Putamen (tissue), 1 donor: ENCODE measurements around the gene NR1D1.
A peak's percentile ranks its signal among the peaks of the same experiment; 100 is the strongest.

ENCODE experiments used
- DNase-seq: peaks from one replicate; pipeline ENCODE4 v3.0.0-alpha.2; 2016; ENCODE audit warnings: low spot score

NR1D1 gene

DNA sequence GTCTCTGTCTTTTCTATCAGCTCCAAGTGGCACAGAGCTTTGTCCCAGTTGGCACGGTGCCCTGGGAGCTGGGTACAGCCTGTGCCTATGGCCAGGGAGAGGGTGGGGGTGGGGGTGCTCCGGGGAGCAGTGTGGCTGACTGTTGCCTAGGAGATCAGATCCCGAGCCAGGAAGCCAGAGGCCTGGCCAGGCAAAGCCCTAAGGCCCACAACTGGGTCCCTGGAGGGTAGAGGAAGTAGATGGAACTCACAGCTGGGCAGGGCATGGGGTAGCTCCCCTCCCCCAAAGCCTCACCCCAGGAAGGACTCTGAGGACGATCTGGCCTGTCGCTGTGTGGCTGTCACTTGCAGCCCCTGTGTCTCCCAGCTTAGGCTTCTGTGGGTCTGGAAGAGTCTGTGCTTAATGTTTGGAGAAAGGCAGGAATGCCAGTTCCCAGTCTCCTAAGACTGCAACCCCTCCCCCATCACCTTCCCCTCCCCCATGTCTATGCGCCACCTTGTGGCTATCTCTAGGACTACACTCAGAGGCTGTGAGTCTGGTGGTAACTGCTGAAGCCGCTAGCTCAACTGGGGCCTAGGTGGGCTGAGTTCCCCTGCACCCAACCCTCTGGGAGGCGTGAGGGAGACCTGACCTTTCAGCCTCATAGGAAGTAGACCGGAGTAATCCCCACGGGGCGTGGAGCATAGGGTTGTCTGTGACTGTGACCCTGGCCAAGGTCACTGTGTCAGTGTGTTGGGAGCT is 25.0 kb downstream of the NR1D1 start:
- peak; percentile 85 for DNase-seq

DNA sequence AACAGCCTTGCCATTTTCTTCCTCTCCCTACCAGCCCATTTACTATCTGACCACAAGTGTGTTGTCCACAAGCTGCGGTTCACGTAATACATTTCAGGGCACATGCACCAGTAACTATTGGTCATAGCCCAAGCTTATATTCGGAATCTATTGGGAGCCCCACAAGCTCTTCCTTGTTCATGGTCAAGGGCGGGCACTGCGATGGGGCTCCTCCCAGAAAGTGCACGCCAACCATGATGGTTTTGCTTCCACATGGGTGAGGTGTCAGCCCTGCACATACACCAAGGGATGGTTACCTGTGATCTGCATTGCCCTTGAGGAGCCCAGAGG is 25.6 kb downstream of the NR1D1 start:
- no peak for DNase-seq

DNA sequence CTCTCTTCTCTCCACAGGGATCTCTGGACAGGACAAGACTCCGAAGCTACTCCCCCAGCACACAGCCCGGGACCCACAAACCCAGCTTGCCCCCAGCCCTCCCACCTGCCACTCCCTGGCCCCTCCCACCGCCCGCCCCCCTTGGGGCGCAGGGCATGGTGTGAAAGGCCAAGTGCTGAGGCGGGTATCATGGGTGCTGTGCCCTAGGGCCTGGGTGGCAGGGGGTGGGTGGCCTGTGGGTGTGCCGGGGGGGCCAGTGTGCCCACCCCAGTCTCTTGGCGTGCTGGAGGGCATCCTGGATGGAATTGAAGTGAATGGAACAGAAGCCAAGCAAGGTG is 26.2 kb downstream of the NR1D1 start:
- DNase-seq = no peak

DNA sequence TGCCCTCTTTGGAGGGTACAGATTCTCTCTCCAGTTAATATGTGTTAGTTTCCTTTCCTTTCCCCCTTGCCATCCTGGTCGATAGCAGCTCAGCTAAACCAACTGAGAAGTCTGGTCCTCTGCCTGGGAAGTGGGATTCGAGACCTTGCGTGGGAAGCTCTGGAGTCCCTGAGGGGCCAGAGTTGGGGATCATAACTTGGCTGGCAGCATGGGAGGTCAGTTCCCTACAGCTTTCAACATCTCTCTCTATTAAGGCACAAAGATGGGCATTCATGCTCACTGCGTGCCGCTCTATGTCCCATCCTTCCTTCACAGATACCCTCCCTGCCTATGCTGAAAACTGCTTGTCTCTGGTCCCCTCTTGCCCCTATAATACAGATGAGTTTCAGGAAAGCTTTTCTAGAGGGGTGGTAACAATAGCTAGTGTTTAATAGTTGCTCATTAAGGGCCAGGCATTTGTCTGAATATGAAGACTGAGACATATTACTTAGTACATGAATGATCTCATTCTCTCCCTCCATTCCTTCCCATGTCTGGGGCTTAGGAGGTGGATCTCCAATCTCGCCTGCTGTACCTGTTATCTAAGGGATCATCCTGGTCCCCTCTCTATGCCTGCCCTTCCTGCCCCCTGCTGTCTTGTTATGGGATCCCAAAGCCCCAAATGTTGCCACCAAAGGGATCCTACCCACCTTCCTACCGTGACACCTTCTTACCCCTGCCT is 26.8 kb downstream of the NR1D1 start:
- DNase-seq = no peak

DNA sequence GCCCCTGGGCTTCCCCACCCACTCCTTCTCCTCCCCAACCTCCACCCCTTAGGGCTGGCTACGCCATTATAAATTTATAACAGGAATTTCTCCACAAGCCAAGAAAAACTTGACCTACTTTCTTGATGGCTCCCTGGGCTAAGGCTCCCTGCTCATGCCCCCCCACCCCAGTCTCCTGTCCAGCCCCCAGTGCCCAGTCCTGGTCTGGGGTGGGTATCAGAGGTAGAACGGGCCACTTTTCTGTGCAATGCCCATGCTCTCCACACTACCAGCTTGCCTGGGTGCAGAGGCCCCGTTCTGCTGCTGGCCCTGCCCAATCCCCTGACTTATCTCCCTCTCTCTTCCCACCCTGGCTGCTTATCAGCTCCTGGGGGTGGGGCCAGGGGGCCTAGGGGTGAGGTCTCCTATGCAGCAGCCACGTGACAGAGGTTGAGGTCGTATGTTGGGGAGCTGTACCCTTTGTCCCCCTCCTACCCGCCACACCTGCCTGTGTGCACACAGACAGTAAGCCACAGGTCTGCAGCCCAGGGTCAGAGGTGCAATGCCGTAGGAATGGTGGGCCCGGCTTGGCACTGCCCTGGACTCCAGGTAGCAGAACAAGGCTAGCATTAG is 27.5 kb downstream of the NR1D1 start:
- no peak for DNase-seq

DNA sequence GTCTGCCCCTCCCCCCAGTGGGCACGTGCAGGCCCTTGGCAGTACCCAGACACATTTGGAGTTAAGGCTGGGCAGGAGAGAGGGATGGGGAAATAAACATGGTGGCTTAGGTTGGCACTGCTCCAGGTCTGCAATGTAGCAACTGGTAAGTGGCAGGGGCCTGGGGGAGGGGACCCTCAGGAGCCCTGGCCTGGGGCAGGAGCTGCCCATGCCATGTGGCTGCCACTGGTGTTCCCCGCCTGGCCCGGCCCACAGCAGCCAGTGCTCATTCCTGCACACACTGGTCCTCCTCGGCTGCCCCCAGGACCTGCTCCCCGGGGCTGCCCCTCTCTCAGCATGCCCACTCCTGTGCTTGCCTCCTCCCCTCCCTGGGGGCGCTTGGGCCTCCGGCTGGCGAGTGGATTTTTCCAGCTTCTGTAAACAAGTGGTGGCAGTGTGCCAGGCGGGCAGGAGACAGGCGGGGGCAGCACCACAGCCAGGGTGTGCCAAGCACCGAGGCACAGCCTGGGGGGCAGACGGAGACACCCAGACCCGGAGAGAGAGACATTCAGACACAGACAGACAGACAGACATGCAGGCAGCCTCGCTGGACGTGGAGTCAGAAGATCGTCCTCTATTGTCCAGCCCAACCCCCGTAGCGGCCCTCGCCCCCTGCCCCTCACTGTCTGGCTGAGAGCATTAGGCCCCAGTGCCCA is 28.2 kb downstream of the NR1D1 start:
- peak; percentile 95 for DNase-seq

DNA sequence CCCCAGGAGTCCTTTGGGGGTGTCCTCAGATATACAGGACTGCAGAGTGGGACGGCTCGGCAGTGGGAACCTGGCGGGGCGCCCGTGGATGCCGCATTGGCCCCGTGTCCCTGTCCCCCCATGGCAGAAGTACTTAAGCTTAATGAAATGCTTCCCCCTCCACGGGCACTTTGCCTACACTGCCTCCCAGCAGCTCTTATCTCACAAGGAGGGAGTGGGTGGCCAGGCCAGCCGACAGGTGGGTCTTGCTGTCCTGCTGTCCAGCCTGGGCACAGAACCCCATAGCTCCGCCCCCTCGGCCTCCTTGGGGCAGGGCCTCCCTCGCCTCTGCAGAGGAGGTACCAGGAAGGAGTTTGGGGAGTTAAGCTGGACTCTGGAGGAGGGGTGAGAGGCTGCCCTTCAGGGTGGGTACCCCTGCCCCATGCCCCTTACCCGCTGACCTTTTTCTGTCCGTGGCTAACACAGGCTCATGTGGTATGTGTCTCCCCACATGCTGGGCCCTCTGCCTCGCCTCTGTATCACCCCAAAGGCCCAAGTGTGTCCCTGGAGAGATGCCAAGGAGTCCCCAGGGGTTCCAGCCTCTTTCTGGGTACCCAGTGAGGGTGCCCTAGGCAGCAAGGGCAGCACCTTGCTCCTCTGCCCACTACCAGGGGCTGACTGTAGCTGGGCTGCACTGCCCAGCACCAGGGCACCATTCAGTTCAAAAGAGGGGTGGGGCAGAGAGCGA is 28.9 kb downstream of the NR1D1 start:
- peak; percentile 72 for DNase-seq

DNA sequence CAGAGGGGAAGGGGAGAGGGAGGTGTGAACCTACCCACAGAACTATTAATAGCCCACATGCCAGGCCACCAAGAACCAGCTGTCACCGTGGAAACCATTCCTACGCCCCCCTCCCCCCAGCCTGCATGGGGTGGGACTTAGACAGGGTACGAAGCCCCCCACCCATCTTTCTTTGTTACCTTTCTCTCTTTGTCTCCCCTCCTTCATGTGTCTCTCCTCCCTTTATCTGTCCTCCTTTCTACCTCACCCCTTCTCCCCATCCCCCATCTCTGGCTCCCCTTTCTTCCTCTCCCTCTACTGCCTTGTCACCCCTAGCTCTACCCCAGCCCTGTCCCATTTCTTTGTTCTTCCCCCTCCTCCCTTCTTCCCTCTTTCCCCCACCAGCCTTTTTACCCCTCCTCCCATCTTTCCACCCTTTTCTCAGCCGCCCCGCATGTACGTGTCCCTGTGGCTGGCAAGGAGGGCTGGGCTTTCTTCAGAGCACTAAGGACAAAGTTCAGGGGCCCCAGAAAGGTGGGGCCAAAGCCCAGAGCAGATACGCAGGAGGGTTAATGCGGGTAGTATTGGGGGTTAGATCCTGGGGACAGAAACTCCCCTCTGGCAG is 29.6 kb downstream of the NR1D1 start:
- DNase-seq = no peak

DNA sequence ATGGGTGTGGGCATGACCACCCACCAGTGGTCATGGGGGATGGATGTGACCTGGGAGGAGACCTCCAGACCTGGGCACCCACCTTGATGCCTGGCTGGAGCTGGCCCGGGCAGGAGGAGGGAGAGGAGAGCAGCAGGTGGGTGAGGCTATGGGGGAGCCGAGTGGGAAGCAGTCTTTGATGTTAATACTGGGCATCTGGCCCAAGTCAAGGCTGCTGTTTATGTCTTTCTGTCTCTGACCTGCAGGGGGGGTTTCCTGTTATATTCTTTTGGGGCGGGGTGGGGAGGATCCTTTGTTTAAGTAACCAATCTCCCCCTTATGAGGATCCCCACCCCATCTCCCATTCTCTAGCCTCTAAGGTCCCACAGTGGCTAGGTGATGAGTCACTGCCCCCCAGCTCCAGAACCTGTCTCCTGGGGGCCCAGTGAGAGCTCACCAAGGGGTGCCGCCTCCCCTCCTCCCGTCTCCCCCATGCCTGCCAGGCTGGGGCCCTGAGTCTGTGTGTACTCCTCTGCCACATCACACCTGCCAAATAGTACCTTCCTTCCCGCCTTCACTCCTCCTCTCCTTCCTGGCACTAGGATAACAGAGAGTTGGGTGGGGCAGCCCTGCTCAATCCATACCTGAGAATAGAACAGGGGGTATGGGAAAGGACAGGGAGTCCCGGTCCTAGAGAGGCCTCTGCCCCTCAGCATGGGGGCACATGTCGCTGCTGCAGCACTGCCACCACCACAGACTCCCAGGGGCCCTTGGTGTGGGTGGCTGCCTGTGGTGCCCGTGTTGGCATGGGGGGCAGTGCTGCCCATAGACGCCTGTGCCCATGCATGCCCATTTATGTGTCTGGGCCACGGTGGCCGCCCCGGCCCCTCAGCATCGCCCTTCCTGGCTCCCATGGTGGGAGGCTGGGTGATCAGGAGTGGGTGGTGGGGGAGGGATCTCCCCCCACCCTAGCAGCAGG is 30.4 kb downstream of the NR1D1 start:
- peak; percentile 70 for DNase-seq

DNA sequence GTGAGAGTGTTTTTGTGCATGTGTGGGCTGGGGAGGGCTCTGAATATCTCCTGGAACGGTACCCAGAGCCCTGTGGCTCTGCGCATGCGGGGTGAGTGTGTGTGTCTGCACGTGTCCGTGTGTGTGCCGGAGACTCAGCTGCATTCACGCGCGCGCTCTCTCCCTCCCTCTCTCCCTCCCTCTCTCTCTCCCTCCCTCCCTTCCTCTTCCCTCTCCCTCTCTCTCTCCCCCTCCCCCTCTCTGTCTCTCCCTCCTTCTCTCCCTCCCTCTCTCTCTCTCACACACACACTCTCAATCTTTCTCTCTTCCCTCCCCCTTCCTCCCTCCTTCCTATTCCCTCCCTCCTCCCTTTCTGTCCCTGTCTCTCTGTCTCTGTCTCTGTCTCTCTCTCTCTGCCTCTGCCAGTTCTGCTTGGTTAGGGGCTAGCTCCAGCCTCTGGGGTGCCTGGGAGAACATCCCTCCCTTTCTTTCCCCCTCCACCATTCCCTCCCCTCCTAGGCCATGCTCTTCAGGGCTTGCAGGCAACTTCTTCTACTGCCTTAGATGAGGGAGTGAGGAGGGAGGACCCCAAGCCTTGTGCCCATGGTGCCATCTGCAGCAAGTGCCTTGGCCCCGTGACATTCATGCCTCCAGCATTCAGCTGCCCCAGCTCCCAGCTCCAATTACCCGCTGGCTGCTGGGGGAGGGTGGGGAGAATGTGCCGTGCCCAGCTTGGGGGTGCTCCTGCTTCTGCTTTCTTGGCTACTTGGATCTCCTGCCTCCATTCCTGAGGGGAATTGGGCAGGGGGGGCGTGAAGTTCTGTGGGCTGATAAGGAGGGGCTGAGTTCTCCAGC is 31.3 kb downstream of the NR1D1 start:
- DNase-seq = peak; percentile 97

DNA sequence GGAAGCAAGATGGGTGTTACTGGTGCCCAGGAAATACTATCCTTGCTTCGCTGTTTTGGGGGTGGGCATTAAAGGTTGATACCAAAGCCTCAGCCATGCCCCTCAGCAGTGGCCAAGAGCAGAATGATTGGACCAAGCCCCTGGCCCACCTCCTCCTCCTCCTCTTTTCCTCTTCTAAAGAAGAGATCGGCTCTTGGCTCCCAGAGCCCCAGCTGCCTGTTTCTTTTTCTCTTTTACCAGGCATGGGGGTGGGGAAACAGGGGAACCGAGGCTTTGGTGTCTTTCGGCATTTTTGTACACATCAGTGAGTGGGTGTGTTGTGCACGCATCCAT is 31.8 kb downstream of the NR1D1 start:
- no peak for DNase-seq

DNA sequence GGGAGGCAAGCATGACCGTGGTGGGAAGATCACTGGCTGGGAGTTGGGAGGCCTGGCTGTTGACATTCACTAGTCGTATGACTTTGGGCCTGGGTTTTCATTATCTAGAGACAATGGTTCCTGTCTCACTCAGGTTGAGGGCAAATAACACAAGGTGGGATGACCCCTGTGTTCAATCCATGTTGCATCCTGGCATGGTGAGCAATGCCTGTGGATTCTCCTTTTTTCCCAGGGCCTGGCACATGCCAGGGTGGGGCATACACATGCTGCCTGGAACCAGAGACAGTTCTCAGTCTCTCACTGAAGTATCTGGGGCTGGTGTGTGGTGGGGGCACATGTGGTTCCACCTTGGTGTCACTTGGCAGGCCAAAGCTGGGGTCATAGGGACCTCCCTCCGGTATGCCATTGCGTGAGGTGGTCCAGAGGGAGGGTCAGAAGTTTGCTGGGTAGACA is 32.2 kb downstream of the NR1D1 start:
- no peak for DNase-seq

DNA sequence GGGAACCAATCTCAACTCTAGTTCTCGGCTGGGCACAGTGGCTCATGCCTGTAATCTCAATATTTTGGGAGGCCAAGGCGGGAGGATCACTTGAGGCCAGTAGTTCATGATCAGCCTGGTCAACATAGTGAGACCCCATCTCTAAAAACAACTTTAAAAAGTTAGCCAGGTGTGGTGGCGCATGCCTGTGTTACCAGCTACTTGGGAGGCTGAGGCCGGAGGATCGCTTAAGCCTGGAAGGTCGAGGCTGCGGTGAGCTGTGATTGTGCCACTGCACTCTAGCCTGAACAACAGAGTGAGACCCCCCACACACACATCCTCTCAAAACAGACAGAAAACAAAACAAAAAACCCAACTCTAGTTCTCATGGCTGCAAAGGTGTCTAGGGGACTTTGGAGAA is 32.7 kb downstream of the NR1D1 start:
- DNase-seq = no peak

DNA sequence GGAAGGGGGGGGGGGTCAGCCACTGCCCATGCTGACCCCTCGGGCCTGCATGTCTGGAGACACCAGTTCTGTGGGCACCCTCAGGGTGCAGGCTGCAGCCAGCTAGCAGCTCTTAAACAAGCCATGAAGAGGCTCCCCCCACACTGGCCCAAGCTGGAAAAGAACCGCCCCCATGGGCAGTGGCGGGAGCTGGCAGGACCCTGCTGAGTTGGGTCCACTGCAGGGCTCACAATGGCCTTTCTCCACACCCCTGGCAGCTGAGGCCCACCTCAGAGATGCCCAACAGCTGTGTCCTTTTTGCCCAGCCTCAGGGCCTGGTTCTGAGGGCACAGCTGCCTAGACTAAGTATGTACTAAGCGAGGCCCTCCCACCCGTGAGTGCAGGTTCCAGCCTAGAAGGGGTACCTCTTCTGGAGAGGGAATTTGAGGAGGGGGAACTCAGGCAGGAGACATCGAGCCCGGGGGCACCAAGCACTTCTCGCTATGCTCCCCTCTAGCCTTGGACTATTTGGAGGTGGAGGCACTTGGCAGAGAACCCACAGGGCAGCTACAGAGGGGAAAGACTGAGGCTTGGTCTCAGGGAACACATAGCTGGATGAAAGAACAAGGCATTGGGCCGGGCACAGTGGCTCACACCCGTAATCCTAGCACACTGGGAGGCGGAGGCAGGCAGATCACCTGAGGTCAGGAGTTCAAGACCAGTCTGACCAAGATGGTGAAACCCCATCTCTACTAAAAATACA is 34.4 kb downstream of the NR1D1 start:
- DNase-seq = no peak

DNA sequence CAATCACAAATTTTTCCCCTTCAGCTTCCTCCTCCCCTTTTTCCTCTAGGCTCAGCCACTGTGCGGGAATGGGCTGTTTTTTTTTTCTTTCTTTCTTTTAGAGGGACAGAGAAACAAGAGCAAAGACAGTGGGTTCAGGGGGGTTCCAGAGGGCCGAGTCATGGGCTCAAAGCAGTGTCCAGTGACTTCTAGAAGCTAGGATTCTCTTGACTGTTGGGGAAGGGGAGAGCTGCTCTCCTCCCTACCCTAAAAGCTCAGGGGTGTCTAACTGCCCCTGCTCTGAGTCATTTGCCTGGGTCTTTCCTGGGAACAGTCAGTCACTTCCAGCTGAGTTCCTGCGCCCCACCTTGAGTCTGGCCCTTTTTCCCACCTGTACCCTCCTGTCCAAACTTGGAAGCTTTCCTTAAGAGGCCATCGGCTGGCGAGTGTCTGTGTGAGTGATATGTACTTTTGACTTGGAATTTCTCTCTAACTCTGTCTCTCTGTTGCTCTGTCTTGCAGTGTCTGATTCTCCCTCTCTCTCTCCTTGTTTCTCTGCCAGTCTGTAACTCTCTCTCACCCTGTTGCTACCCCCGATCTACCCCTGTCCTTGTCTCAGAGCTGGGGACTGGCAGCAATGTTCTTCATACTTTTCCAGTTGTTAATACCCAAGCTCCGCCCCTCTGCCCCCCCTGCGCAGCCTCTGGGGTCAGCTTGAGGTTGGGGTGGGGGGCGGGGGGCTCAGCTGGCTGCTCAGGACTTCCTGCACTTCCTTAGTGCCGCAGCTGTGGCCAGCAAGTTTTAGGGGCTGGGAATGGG is 35.2 kb downstream of the NR1D1 start:
- peak; percentile 42 for DNase-seq

DNA sequence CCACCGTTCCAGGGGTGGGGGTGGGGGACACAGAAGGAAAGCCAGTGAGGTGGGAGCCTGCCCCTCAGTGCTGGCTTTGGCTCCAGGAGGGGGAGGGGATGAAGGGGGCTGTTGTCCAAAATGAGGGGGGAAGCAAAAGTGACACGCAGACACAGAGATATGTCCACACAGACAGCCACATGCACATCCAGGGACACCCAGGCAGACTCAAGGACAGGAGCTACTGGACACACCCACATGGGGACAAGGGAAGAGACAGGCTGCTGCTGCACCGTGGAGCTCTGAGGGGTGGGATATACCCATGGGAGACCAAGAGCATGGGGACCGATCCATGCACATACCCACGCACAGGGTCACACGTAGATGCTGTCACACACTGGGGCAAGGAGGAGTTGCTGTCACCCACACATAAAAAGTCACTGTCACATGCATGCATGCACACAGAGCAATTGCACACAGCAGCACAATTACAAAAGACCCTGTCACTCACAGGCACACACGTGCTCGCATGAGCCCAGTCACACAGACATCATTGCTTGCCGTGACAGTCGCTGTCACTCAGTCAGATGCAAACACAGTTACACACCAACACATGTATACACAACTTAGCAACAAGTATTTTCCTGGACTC is 36.4 kb downstream of the NR1D1 start:
- DNase-seq = peak; percentile 81

DNA sequence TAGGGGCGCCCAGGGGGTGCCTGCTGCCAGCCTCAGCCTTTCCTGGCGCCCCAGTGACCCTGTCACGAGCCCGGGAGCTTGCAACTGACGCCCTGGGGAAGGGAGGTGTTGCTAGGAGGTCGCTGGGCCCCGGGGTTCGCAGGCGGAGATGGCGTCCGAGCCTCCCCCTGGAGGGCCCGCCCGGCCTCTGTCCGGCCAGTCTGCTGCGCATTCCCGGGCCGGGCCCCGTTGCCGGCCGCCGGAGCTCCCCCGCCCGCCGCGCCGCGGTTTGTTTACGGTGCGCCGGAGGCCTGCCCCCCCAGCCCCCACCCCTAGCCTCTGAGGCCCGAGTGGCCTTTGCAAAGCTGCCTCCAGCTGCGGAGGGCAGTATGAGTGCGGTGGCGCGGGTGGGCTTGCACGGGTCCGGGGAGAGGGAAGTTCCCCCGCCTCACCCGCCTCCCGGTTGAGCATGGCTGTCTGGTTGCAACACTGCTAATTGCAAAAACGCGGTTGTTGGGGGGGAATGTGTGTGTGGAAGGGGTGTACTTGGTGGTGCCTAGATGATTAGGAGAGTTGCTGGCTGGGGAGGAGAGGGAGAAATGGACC is 37.1 kb downstream of the NR1D1 start:
- DNase-seq = no peak
